Panc1 (cell line): Measurements from ENCODE around the gene LDHD. TPM values are rescaled to one million over a fixed set of nuclear protein-coding genes. Genes with fewer than 3 reads are reported as not detected.

Experiments used
- ATAC-seq: fragments of 200-7000 bp; cut with Tn5 transposase; 2 replicates; pipeline ENCODE4 v1.9.1; 2020; ENCODE audit warnings: mild to moderate bottlenecking, moderate library complexity
- BruUV-seq: library from RNA; stranded (reverse); fragments of 400-500 nt; replicated peaks from 2 replicates; lab custom pipeline; 2021; lab: Mats Ljungman, UMichigan
- CTCF ChIA-PET: fragments of 300-600 bp; sonication (Branson Sonifier 250); formaldehyde crosslinking; loops from one replicate; lab custom pipeline; 2022; ENCODE audit warnings: antibody characterized with exemption; lab: Charles Lee
- POLR2A ChIA-PET: fragments of 300-600 bp; sonication (Branson Sonifier 250); formaldehyde crosslinking; loops from one replicate; lab custom pipeline; 2022; ENCODE audit warnings: antibody characterized with exemption; lab: Charles Lee
- DNase-seq: peaks from one replicate; pipeline ENCODE4 v3.0.0-alpha.2; 2010; ENCODE audit warnings: low read depth, low spot score
- H3K27ac ChIP-seq: 2 replicates; pipeline ENCODE4 v1.5.1; 2011; ENCODE audit warnings: mild to moderate bottlenecking, low read length, inconsistent platforms
- H3K27me3 ChIP-seq: fragments of 200-500 bp; sonication (Bioruptor generic); 2 replicates; pipeline ENCODE4 v1.6.0; 2014; ENCODE audit warnings: low read length, inconsistent platforms; ENCODE audit not compliant: control insufficient read depth, insufficient read depth
- H3K36me3 ChIP-seq: fragments of 200-500 bp; sonication (Bioruptor generic); 2 replicates; pipeline ENCODE4 v1.5.1; 2014; ENCODE audit warnings: inconsistent platforms, mild to moderate bottlenecking, low read length, moderate library complexity; ENCODE audit not compliant: control insufficient read depth, insufficient read depth
- H3K4me1 ChIP-seq: 2 replicates; pipeline ENCODE4 v1.5.1; 2011; ENCODE audit warnings: inconsistent platforms, mild to moderate bottlenecking, low read length, moderate library complexity; ENCODE audit not compliant: control insufficient read depth, insufficient read depth
- H3K4me3 ChIP-seq, 2 experiments: 2 replicates each; pipeline ENCODE4 v1.5.1; 2011 to 2012; ENCODE audit warnings: low read depth in 2 of 2, low read length in 2 of 2, mild to moderate bottlenecking in 2 of 2, inconsistent platforms in 1 of 2, moderate library complexity in 1 of 2
- H3K9me3 ChIP-seq: fragments of 200-500 bp; sonication (Bioruptor generic); 2 replicates; pipeline ENCODE4 v1.5.1; 2014; ENCODE audit warnings: low read depth, mild to moderate bottlenecking, inconsistent platforms, low read length, moderate library complexity; ENCODE audit not compliant: control insufficient read depth, insufficient read depth
- CTCF ChIP-seq: fragments of 450-650 bp; IDR thresholded peaks from 2 replicates; pipeline ENCODE4 v1.5.1; 2017; ENCODE audit warnings: mild to moderate bottlenecking
- POLR2AphosphoS5 ChIP-seq: IDR thresholded peaks from 2 replicates; pipeline ENCODE4 v1.6.1; 2012; ENCODE audit warnings: mild to moderate bottlenecking, low read depth, low read length, moderate library complexity
- REST ChIP-seq, 2 experiments: IDR thresholded peaks; 2 replicates each; pipeline ENCODE4 v1.6.1; 2011 to 2012; ENCODE audit warnings: low read depth in 2 of 2, control low read depth in 1 of 2, low read length in 1 of 2, mild to moderate bottlenecking in 1 of 2, moderate library complexity in 1 of 2; ENCODE audit not compliant: insufficient read depth in 1 of 2
- SIN3A ChIP-seq: IDR thresholded peaks from 2 replicates; pipeline ENCODE4 v1.6.1; 2012; ENCODE audit warnings: low read depth, mild to moderate bottlenecking, low read length, moderate library complexity, borderline replicate concordance; ENCODE audit not compliant: insufficient read depth
- TCF7L2 ChIP-seq: IDR thresholded peaks from 2 replicates; pipeline ENCODE4 v1.6.1; 2011; ENCODE audit warnings: mild to moderate bottlenecking, low read depth, low read length, inconsistent platforms
- in situ Hi-C: cut with HindIII; loops from 2 replicates; pipeline ENCODE4 v1.10.0; 2016; ENCODE audit warnings: low sequenced_read_pairs, low pct_unique_long_range_greater_than_20kb
- intact Hi-C: fragments of 100-400 bp; cut with micrococcal nuclease; formaldehyde crosslinking; loops from one replicate; pipeline ENCODE4 v1.10.0; 2022; ENCODE audit not compliant: unreplicated experiment
- total RNA-seq: library from RNA; stranded (reverse); gene quantifications from one replicate; pipeline ENCODE4 v1.2.1, GENCODE V29; 2021; ENCODE audit not compliant: unreplicated experiment

The LDHD gene
- total RNA-seq, 1 experiment from 2014 or later: 3.1 TPM

GRCh38 chr16:75152635-75153034 is 36.1 kb upstream of the LDHD start:
- Histone ChIP-seq H3K9me3 (peaks cover 24% of the 10 kb centered on the region; the same call in 1 of the 2 replicates), H3K4me3 (no peak overlapping the region), H3K27me3 (no peaks in the 10 kb centered on the region), H3K4me1 (no peaks in the 10 kb centered on the region), H3K27ac (no peak overlapping the region), H3K36me3 (no peaks in the 10 kb centered on the region)
- in situ Hi-C loops (no loop called here), intact Hi-C loops (no loop called here)
- TF ChIP-seq SIN3A (no peak), REST (IDR thresholded peaks at IDR 0.05; ENCODE audit: insufficient read depth in 1 of 2, low read depth in 2 of 2, low read length in 1 of 2) (no peak), POLR2AphosphoS5 (no peak), CTCF (no peak), TCF7L2 (no peak)
- no peak for DNase-seq
- POLR2A ChIA-PET: no interaction called here
- CTCF ChIA-PET: no interaction called here
- no peak for ATAC-seq
- no TSS peak for BruUV-seq

GRCh38 chr16:75151798-75152197 is 35.2 kb upstream of the LDHD start:
- H3K9me3 ChIP-seq: peaks cover 24% of the 10 kb centered on the region; the same call in 1 of the 2 replicates
- POLR2A ChIA-PET: no interaction called here
- TF ChIP-seq TCF7L2: no peak
- no peak for TF ChIP-seq REST (IDR thresholded peaks at IDR 0.05; ENCODE audit: insufficient read depth in 1 of 2, low read depth in 2 of 2, low read length in 1 of 2)
- TF ChIP-seq SIN3A: no peak
- TF ChIP-seq CTCF: no peak
- no peak for TF ChIP-seq POLR2AphosphoS5
- BruUV-seq: no TSS peak
- intact Hi-C loops (no loop called here), in situ Hi-C loops (no loop called here)
- no peaks in the 10 kb centered on the region for H3K27me3 ChIP-seq
- no peaks in the 10 kb centered on the region for H3K36me3 ChIP-seq
- ATAC-seq (no peak), DNase-seq (no peak)
- CTCF ChIA-PET: no interaction called here
- no peak overlapping the region for H3K4me3 ChIP-seq
- no peak overlapping the region for H3K27ac ChIP-seq
- no peaks in the 10 kb centered on the region for H3K4me1 ChIP-seq
